OCI-LY3 (cell line): ENCODE results near the gene WDR27.

Experiments
- EZH2phosphoT487 ChIP-seq: fragments of 200-600 bp; shearing (Covaris generic); IDR thresholded peaks from 2 replicates; pipeline ENCODE4 v1.6.1; 2018; ENCODE audit warnings: antibody characterized with exemption, mixed run types, low read depth
- TF ChIP-seq, protein P1 (sequence below): fragments of 200-600, 300-600 bp; sonication (generic); IDR thresholded peaks from 2 replicates; pipeline ENCODE4 v1.5.1; 2014; ENCODE audit warnings: antibody characterized with exemption, low read length, low read depth

- TF ChIP-seq, protein P1, sequence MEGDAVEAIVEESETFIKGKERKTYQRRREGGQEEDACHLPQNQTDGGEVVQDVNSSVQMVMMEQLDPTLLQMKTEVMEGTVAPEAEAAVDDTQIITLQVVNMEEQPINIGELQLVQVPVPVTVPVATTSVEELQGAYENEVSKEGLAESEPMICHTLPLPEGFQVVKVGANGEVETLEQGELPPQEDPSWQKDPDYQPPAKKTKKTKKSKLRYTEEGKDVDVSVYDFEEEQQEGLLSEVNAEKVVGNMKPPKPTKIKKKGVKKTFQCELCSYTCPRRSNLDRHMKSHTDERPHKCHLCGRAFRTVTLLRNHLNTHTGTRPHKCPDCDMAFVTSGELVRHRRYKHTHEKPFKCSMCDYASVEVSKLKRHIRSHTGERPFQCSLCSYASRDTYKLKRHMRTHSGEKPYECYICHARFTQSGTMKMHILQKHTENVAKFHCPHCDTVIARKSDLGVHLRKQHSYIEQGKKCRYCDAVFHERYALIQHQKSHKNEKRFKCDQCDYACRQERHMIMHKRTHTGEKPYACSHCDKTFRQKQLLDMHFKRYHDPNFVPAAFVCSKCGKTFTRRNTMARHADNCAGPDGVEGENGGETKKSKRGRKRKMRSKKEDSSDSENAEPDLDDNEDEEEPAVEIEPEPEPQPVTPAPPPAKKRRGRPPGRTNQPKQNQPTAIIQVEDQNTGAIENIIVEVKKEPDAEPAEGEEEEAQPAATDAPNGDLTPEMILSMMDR, result no peak
- no peak for TF ChIP-seq EZH2phosphoT487
Observed at GRCh38 chr6:169491482-169491881, 210.3 kb downstream of the WDR27 start.
